ENCODE results near the gene TENM3.
"Not testable (repeated sequence)": the region's sequence is repeated elsewhere in the genome, so short reads cannot be mapped to it uniquely, and the experiment has no call there.

The TENM3 gene

GRCh38 chr4:182243204-182243603, at the start of gene TENM3:
Gene TENM3, plus strand, starts transcription at chr4:182243402. Its CDS starts 80,619 bp downstream, at chr4:182324021.
- not testable (repeated sequence) for DNase-seq

DNA sequence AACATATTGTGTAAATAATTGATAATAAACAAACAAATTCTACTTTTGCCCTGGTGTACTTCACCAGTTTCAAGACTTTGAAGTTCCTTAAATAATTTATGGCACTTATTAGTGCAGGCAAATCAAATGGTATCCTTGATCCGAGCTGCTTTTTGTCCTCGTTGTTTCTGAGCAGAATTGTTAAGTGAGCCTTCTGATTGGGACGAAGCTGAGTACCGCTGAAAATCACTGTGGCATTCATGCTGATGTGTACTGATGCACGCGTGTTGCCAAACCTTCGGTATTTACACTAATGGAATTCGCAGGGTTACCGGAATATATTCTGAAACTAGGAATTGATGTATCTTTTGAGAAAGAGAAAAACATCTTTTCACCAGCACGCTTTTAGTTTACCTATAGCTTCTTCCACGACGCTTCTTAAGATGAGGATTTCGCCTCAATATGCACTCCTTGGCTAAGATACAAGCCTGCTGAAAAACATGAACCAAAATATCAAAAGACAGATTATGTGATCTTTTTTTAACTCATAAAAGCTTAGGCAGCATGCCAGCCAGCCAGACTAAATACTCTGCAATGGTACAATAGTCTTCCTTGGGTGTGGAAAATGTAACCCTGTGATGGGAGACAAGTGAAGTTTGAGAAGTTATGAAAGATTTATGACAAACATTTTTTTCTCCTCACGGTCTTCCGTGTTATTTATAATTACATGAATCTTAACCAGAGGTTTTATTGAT, 48.9 kb upstream of the TENM3 start:
- DNase-seq = no peak

- DNase-seq = no peak
Measured at GRCh38 chr4:182197611-182198010, 45.6 kb upstream of the TENM3 start.

DNA sequence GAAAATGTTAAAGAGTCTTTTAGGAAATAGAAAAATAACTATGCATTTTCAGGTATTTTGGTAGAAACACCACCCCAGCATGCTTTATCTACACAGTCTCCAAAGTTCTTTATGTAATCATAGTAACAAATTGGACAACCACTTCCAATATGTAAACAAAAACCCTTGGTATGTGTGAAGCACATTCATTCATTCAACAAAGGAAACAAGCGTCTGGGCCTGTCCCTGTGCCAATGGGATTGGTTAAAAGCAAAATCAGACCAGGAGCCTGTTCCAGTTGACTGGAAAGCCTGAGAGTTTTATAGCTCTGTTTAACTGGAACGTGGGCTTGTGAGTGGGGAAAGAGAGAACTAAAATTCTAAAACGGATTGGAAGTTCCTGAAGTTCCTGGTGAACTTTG, 41.3 kb upstream of the TENM3 start:
- no peak for DNase-seq

DNA sequence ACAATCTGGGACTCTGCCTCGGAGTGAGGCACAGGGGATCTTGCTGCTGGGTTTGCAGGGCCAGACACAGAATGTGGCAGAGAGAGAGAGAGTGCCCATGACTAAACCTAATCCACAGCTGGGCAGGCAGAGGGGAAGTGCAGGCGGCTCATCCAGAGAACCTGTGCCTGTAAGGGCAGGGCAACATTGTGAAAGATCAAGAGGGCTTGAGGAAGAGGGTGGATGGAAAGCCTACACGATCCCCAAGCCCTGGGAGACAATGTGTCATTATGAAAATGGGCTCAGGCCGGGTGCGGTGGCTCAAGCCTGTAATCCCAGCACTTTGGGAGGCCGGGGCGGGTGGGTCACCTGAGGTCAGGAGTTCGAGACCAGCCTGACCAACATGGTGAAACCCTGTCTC, 40.6 kb upstream of the TENM3 start:
- DNase-seq = no peak

GRCh38 chr4:182203872-182204411, 39.3 kb upstream of the TENM3 start:
- no peak for DNase-seq

DNA sequence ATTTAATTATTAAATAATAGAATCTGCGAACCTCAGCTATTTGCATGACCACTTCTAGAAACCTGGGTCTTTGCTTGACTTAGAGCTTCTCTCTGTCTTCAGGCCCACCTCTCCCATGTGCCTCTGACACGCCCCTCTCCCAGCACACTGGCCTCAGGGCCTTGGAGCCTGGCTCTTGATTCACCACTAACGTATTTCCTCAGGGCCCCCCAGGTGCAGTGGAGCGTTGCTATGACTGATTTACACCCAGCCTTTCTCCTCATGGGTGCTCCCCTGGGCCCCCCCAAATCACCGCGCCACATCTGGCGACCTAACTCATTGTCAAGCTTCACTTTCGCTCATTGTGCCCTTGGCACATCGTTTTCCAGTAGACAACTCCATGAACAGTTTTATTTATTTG, 37.9 kb upstream of the TENM3 start:
- no peak for DNase-seq

DNA sequence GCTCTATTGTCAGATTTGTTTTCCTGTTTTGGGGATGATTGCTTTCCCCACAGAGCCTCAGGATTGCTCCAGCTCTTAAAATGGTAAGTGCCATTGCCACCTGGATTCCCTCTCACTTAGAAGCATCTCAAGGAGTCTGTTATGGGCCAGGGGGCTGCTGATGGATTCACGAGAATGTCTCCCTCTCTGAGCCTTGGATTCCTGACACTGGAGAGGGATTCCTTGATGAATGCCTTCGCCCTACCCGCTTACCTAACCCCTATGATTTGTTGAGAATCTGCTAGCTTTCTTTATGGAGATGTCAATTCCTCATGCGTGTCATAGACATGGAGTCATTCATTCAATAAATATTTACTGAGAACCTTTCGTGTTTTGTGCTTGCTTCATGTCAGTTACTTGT, 36.9 kb upstream of the TENM3 start:
- DNase-seq = no peak

DNA sequence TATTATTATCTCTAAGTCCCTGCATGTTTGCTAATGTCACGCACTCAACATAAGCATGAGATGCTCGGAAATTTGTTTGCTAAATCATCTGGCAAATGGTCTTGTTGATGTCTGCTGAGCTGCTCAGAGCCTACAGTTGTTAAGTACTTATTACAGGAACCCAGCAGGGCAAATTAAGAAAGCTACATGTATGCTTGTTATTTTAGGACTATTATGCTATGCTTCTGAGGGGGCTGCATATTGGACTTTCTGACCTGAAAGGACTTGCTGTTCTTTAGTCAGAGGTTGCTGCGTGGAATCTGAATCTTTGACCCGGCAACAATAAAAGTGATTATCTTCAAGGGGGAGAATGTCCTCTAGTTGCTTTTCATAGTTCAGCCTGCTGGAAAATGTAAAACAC, 36.3 kb upstream of the TENM3 start:
- DNase-seq = no peak

- DNase-seq = no peak
Measured at GRCh38 chr4:182207830-182208396, 35.3 kb upstream of the TENM3 start.

GRCh38 chr4:182208526-182209050, 34.6 kb upstream of the TENM3 start:
- DNase-seq = no peak

- no peak for DNase-seq
Measured at GRCh38 chr4:182212211-182212761, 30.9 kb upstream of the TENM3 start.

GRCh38 chr4:182213004-182213403, 30.2 kb upstream of the TENM3 start:
- DNase-seq = no peak

DNA sequence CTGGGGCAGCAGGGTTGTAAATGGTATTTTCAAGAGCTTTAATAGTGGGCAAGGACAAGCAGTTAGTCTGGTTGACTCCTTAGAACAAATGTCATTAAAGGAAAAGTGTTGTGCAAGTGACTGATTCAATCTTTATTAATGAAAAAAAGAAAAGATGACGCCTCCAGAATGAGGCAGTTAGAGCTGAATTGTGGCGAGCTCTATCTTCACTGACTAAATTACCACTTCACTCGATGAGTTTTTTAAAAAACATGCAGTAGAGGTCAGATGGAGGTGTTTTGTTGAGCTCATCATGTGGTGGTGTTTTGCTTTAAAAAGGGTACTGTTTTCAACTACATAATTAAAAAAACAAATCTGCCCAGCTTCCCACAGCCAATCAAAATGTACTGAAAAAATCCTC, 28.1 kb upstream of the TENM3 start:
- no peak for DNase-seq

- DNase-seq = no peak
Measured at GRCh38 chr4:182216005-182216404, 27.2 kb upstream of the TENM3 start.

- no peak for DNase-seq
Measured at GRCh38 chr4:182219411-182220056, 23.7 kb upstream of the TENM3 start.

GRCh38 chr4:182221987-182222386, 21.2 kb upstream of the TENM3 start:
- DNase-seq = no peak

GRCh38 chr4:182222766-182223165, 20.4 kb upstream of the TENM3 start:
- DNase-seq = no peak

DNA sequence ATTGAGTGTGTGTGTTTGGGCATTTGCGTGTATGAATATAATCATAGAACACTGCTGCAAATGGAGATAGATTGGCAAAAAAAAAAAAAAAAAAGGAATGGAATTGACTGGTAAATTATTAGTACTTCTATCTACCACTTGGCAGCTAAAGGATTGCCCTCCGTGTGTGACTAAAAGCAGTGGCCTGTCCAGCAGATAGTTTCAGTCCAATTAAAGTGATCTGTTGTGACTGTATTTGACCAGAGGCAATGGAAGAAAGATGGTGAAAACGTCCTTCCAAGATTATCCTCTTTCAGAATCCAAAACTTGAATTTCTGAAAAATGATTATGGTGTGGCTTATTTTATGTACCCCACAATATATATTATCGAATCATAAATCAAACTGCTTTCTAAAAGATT, 19.5 kb upstream of the TENM3 start:
- no peak for DNase-seq

GRCh38 chr4:182224192-182224850, 18.9 kb upstream of the TENM3 start:
- no peak for DNase-seq

- DNase-seq = no peak
Measured at GRCh38 chr4:182225257-182225852, 17.8 kb upstream of the TENM3 start.

GRCh38 chr4:182227611-182228010, 15.6 kb upstream of the TENM3 start:
- DNase-seq = no peak

Measured in CD4-positive, alpha-beta T cell treated with Interleukin-10 for 1 hour (primary cell).